ENCODE measurements around the gene CCDC80. TPM values are rescaled to one million over a fixed set of nuclear protein-coding genes. Genes with fewer than 3 reads are reported as not detected.

Gene CCDC80
- total and polyA plus RNA-seq, 9 of the 15 experiments (the other 6 are each of a cell fraction or from before 2014, with no cell fraction given), result 0.17 to 2.0 (median 1.1) TPM

GRCh38 chr3:112632596-112632995, 8.3 kb downstream of the CCDC80 start:
- no peaks in the 10 kb centered on the region for H3K9me1 ChIP-seq (ENCODE audit: control insufficient read depth, insufficient read depth, low read length)
- in situ Hi-C loops (cut with MboI) (loop anchor here (25.0 kb wide), 1 partner anchor 630 kb away; no protein-coding TSS in a partner anchor), intact Hi-C loops (cut with micrococcal nuclease) (no loop called here)
- no peak overlapping the region for H3K9ac ChIP-seq (ENCODE audit: insufficient read depth in 1 of 2, low read depth in 2 of 2, low read length in 2 of 2)
- no peak overlapping the region for H3K27ac ChIP-seq (ENCODE audit: extremely low read depth, low read depth, low read length)
- H4K20me1 ChIP-seq (replicated peaks; ENCODE audit: control insufficient read depth, insufficient read depth, low read length), result no peaks in the 10 kb centered on the region
- H3K36me3 ChIP-seq (ENCODE audit: control insufficient read depth, insufficient read depth, low read length), result no peaks in the 10 kb centered on the region
- no peak overlapping the region for H3K4me3 ChIP-seq
- WGBS (ENCODE audit: insufficient coverage, low coverage, missing lambda C conversion rate), result 10% methylated on average over 2 of the region's 4 CpGs
- no peaks in the 10 kb centered on the region; a peak in 1 of 5 replicates for H3K27me3 ChIP-seq (ENCODE audit: control insufficient read depth in 2 of 2, insufficient read depth in 2 of 2, low read length in 2 of 2)
- CTCF ChIA-PET (ENCODE audit: low intra/inter-chr PET ratio), result no interaction called here
- FAIRE-seq (no peak), DNase-seq (ENCODE audit: extremely low read depth in 1 of 4, low spot score in 3 of 4) (no peak), ATAC-seq (0 out of 3 replicates have a peak, but pooled peaks have one; percentile 37)
- H2AFZ ChIP-seq (ENCODE audit: low read depth, low read length), result no peak overlapping the region
- POLR2A ChIA-PET, result no interaction called here
- no peaks in the 10 kb centered on the region for H3K4me1 ChIP-seq (replicated peaks in 1 of 2; ENCODE audit: control insufficient read depth in 2 of 2, insufficient read depth in 2 of 2, low read length in 2 of 2)
- TF ChIP-seq ZNF830 (CRISPR knock-in tag; IDR thresholded peaks at IDR 0.05), result no peak
- TF ChIP-seq MCM7 (IDR thresholded peaks at IDR 0.05), result no peak
- TF ChIP-seq SMC3 (conservative IDR thresholded peaks at IDR 0.05; ENCODE audit: insufficient read depth, low read depth, low read length), result no peak
- TF ChIP-seq EWSR1 (IDR thresholded peaks at IDR 0.05; ENCODE audit: borderline replicate concordance, low read depth, partially characterized antibody), result no peak
- no peak for TF ChIP-seq HCFC1 (IDR thresholded peaks at IDR 0.05; ENCODE audit: low read depth, low read length)
- no peak overlapping the region for H3K4me2 ChIP-seq (ENCODE audit: insufficient read depth, low read length)
- BruUV-seq (replicated peaks), result no TSS peak
- H3K9me3 ChIP-seq (replicated peaks; ENCODE audit: control insufficient read depth, insufficient read depth, low read depth, low read length), result no peaks in the 10 kb centered on the region
- no peaks in the 10 kb centered on the region for H3K79me2 ChIP-seq (ENCODE audit: control insufficient read depth, insufficient read depth, low read length)

DNA sequence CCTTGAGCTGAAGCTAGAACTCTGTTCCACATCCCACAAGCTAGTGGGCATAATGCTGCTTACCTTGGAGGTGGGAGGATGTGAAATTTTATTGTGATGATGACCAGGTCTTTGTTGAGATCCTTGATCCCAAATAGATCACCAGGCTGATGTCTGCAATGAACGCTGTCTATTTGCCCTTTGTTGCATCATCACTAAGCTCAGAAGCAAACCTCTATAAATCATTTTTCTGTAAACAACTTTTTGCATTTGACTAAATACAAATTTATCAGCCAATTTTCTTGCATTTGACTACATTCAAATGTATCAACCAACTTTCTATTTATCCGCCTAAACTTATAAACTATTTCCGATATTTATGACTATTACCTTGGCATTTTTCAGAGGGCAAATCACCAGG, 9.7 kb downstream of the CCDC80 start:
- 41% methylated on average over 3 of the region's 3 CpGs for WGBS (ENCODE audit: insufficient coverage, low coverage, missing lambda C conversion rate)
- no peak for FAIRE-seq
- in situ Hi-C loops (cut with MboI), result loop anchor here (25.0 kb wide), 1 partner anchor 631 kb away; no protein-coding TSS in a partner anchor
- TF ChIP-seq MCM5 (IDR thresholded peaks at IDR 0.05; ENCODE audit: low read depth), result no peak
- peak; percentile 25; the same call in 1 of the 2 replicates for TF ChIP-seq CEBPB (tag; IDR thresholded peaks at IDR 0.05)
- no peak for TF ChIP-seq PBX2 (CRISPR knock-in tag; IDR thresholded peaks at IDR 0.05; ENCODE audit: low read depth)
- TF ChIP-seq PBX2 (tag; conservative IDR thresholded peaks at IDR 0.05; ENCODE audit: low read depth), result 0 out of 2 replicates have a peak, but pooled peaks have one; percentile 23
- TF ChIP-seq MLX (CRISPR knock-in tag; conservative IDR thresholded peaks at IDR 0.05), result no peak
- TF ChIP-seq NFATC3 (IDR thresholded peaks at IDR 0.05), result no peak
- TF ChIP-seq, protein P1, sequence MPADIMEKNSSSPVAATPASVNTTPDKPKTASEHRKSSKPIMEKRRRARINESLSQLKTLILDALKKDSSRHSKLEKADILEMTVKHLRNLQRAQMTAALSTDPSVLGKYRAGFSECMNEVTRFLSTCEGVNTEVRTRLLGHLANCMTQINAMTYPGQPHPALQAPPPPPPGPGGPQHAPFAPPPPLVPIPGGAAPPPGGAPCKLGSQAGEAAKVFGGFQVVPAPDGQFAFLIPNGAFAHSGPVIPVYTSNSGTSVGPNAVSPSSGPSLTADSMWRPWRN (IDR thresholded peaks at IDR 0.05; ENCODE audit: low read depth), result no peak
- TF ChIP-seq NFIX (CRISPR knock-in tag; IDR thresholded peaks at IDR 0.05; ENCODE audit: low read depth), result no peak

More for the DNA sequence above, 9.7 kb downstream of the CCDC80 start:
- ChIA-PET CTCF (ENCODE audit: low intra/inter-chr PET ratio) (no interaction called here), POLR2A (interaction anchor here (0.6 kb wide), 1 partner anchor 360 kb away, joined by 4 read pairs; the partner anchor contains the start of gene GTPBP8)
- Histone ChIP-seq H3K4me3 (no peak overlapping the region), H3K9me3 (replicated peaks; ENCODE audit: control insufficient read depth, insufficient read depth, low read depth, low read length) (no peaks in the 10 kb centered on the region), H3K79me2 (ENCODE audit: control insufficient read depth, insufficient read depth, low read length) (no peaks in the 10 kb centered on the region), H3K27ac (ENCODE audit: extremely low read depth, low read depth, low read length) (no peak overlapping the region), H3K9ac (ENCODE audit: insufficient read depth in 1 of 2, low read depth in 2 of 2, low read length in 2 of 2) (no peak overlapping the region), H4K20me1 (replicated peaks; ENCODE audit: control insufficient read depth, insufficient read depth, low read length) (no peaks in the 10 kb centered on the region), H3K27me3 (ENCODE audit: control insufficient read depth in 2 of 2, insufficient read depth in 2 of 2, low read length in 2 of 2) (no peaks in the 10 kb centered on the region; a peak in 1 of 5 replicates), H3K4me2 (ENCODE audit: insufficient read depth, low read length) (no peak overlapping the region), H3K4me1 (replicated peaks in 1 of 2; ENCODE audit: control insufficient read depth in 2 of 2, insufficient read depth in 2 of 2, low read length in 2 of 2) (no peaks in the 10 kb centered on the region), H2AFZ (ENCODE audit: low read depth, low read length) (no peak overlapping the region), H3K36me3 (ENCODE audit: control insufficient read depth, insufficient read depth, low read length) (no peaks in the 10 kb centered on the region), H3K9me1 (ENCODE audit: control insufficient read depth, insufficient read depth, low read length) (no peaks in the 10 kb centered on the region)
- DNase-seq (ENCODE audit: extremely low read depth in 1 of 4, low spot score in 3 of 4), result no peak
- no TSS peak for BruUV-seq (replicated peaks)
- intact Hi-C loops (cut with micrococcal nuclease), result no loop called here
- ATAC-seq, result no peak

All from K562 (cell line).